ENCODE data around the gene SMDT1. TPM values are rescaled to one million over a fixed set of nuclear protein-coding genes. Genes with fewer than 3 reads are reported as not detected.
A peak's percentile ranks its signal among the peaks of the same experiment; 100 is the strongest.
"Not testable (repeated sequence)": the region's sequence is repeated elsewhere in the genome, so short reads cannot be mapped to it uniquely, and the experiment has no call there.

The SMDT1 gene
- polyA plus RNA-seq, 1 of the 3 experiments (the other 2 are of a cell fraction), result 29.8 TPM

DNA sequence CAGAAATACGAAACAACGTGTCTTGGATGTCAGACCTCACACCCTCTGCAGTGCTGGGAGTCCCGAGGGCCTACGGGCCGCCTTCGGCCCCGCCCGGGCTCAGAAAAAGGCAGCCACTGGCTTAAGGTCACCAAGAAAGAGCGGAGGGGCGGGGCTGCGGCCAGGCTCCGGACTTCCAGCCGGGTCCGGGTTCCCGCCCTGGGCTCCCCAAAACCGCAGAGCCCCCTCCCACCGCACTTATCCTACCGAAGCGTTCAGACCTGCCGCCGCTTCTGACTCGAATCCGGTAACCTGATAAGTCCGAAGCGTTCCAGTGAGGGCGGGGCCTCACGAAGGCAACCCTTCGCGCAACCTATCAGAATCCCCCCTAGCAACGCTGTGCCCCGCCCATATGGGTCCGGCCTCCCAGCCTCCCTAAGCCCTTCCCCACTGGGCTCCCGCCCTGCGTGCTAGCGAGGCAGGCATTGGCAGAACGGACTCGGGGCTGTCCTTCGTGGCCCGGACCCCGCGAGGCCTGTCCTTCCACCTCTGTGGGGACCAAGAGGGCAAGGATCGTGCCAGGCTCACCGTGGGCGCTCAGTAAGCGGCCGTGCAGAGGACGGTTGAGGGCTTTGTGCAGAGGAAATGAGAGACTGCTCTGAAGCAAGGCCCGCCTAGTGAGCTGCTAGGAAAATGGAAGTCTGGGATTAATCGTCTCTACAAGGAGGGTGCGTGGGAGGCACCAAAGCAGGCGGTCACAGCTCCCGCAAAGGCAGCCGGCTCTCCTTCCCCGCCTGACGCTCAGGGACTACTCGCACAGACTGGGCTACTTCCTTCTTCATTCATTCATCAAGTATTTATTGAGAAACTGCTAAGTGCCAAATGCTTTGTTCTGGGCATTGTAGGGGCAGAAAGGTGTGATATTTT lies 8.7 kb upstream of the SMDT1 start, which contains the start of gene NAGA:
Gene NAGA (minus strand): TSS at position 296 of the 906 bp plus-strand sequence. CDS start 515 bp downstream, outside the sequence.
- Histone ChIP-seq H3K79me2 (ENCODE audit: insufficient read depth) (no peaks in the 10 kb centered on the region), H3K4me2 (peak within 1 kb of the TSS; percentile 82), H3K27me3 (ENCODE audit: insufficient read depth) (no peaks in the 10 kb centered on the region), H3K36me3 (replicated peaks in 1 of 2; ENCODE audit: control insufficient read depth in 1 of 2, insufficient read depth in 2 of 2, low read length in 1 of 2) (no peaks in the 10 kb centered on the region), H3F3A (replicated peaks; ENCODE audit: insufficient read depth) (no peaks in the 10 kb centered on the region), H2AFZ (ENCODE audit: low read depth) (peak within 1 kb of the TSS; percentile 70), H3K9me2 (no peaks in the 10 kb centered on the region), H4K20me1 (ENCODE audit: insufficient read depth) (no peaks in the 10 kb centered on the region), H3K4me3 (ENCODE audit: low read depth in 2 of 2, low read length in 1 of 2) (peak within 1 kb of the TSS; percentile 53 to 60), H3K9ac (peak within 1 kb of the TSS; percentile 60), H3K9me3 (no peaks in the 10 kb centered on the region), H3K4me1 (ENCODE audit: control insufficient read depth in 1 of 2, insufficient read depth in 2 of 2, low read depth in 1 of 2, low read length in 1 of 2) (peaks cover 8% of the 10 kb centered on the region in 2 experiments; a peak in 2 of 4 replicates), H3K27ac (ENCODE audit: low read depth in 2 of 2, low read length in 1 of 2) (peak within 1 kb of the TSS; percentile 55 to 78)
- peak; percentile 89 for DNase-seq
- POLR2A ChIA-PET, result no interaction called here
- 0% methylated on average over 3 of the region's 56 CpGs for WGBS (ENCODE audit: low lambda C conversion rate)
- TF ChIP-seq, protein P1, sequence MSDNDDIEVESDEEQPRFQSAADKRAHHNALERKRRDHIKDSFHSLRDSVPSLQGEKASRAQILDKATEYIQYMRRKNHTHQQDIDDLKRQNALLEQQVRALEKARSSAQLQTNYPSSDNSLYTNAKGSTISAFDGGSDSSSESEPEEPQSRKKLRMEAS (IDR thresholded peaks at IDR 0.05; ENCODE audit: low read depth), result peak; percentile 61
- TF ChIP-seq POLR2AphosphoS5 (IDR thresholded peaks at IDR 0.05; ENCODE audit: low read depth, low read length) (0 out of 2 replicates have a peak, but pooled peaks have one; percentile 43), RCOR1 (IDR thresholded peaks at IDR 0.05; ENCODE audit: low read length) (no peak)
- CTCF ChIA-PET, result interaction anchor here (1.0 kb wide), 1 partner anchor 98 kb away, joined by 4 read pairs; no protein-coding TSS in a partner anchor

DNA sequence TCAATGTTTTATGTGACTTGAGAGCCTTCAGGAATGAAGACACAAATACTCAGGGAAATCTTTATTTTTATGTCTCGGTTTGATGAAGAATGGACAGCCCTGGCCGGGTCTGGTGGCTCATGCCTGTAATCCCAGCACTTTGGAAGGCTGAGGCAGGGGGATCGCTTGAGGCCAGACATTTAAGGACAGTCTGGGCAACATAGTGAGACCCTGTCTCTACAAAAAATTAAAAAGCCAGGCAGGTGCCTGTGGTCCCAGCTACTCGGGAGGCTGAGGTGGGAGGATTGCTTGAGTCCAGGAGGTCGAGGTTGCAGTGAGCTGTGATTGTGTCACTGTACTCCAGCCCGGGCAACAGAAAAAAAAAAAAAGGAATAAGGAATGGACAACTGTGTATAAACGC lies 8.0 kb upstream of the SMDT1 start:
- H3K36me3 ChIP-seq (replicated peaks in 1 of 2; ENCODE audit: control insufficient read depth in 1 of 2, insufficient read depth in 2 of 2, low read length in 1 of 2); H4K20me1 ChIP-seq (ENCODE audit: insufficient read depth); POLR2A ChIA-PET; H3K4me3 ChIP-seq (ENCODE audit: low read depth in 2 of 2, low read length in 1 of 2); H3K4me1 ChIP-seq (ENCODE audit: control insufficient read depth in 1 of 2, insufficient read depth in 2 of 2, low read depth in 1 of 2, low read length in 1 of 2); H2AFZ ChIP-seq (ENCODE audit: low read depth); H3K79me2 ChIP-seq (ENCODE audit: insufficient read depth); H3K9me2 ChIP-seq; DNase-seq; H3K9me3 ChIP-seq; H3K27me3 ChIP-seq (ENCODE audit: insufficient read depth); H3F3A ChIP-seq (replicated peaks; ENCODE audit: insufficient read depth): not testable (repeated sequence)
- peak overlapping the region; percentile 82; the same call in 1 of the 2 replicates for H3K4me2 ChIP-seq
- CTCF ChIA-PET, result interaction anchor here (1.0 kb wide), 1 partner anchor 99 kb away, joined by 4 read pairs; no protein-coding TSS in a partner anchor
- WGBS (ENCODE audit: low lambda C conversion rate), result 75% methylated on average over 4 of the region's 7 CpGs
- H3K27ac ChIP-seq (ENCODE audit: low read depth in 2 of 2, low read length in 1 of 2), result peak overlapping the region in 1 of 2 experiments; percentile 55; a peak in 1 of 4 replicates
- peak overlapping the region; percentile 60; the same call in 1 of the 2 replicates for H3K9ac ChIP-seq

DNA sequence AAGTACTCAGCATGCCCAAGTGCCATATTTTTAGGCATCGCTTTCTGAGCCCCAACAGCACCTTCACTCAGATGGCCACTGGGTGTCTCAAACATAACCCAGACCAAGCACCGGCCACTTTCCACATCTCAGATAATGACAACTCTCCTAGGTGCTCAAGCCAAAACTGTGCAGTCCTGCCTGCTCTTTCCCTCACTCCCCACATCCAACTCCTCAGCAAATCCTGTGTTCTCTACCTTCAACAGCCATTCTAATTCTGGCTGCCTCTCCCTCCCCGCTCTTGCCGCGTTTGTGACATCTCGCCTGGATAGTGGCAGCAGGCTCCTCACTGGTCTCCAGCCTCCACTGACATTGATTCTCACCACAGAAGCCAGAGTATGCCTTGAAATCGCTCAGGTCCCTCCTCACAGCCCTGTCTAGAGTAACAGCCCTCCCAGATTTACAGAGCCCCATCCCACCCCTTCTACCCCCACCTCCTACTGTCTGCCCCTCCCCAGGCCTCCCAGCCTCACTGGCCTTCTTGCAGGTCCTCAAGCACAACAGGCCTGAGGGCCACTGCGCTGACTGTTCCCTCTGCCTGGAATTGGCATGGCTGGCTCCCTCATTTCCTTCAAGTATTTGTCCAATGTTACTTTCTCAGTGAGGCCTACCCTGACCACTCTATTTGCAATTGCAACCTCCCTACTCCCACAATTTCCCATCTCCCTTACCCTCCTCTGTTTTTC lies 6.7 kb upstream of the SMDT1 start:
- Histone ChIP-seq H3K27ac (ENCODE audit: low read depth in 2 of 2, low read length in 1 of 2) (no peak overlapping the region), H3K9me2 (no peaks in the 10 kb centered on the region), H3K36me3 (replicated peaks in 1 of 2; ENCODE audit: control insufficient read depth in 1 of 2, insufficient read depth in 2 of 2, low read length in 1 of 2) (no peaks in the 10 kb centered on the region), H3F3A (replicated peaks; ENCODE audit: insufficient read depth) (no peaks in the 10 kb centered on the region), H4K20me1 (ENCODE audit: insufficient read depth) (no peaks in the 10 kb centered on the region), H3K79me2 (ENCODE audit: insufficient read depth) (no peaks in the 10 kb centered on the region), H3K9ac (no peak overlapping the region), H3K27me3 (ENCODE audit: insufficient read depth) (no peaks in the 10 kb centered on the region), H3K9me3 (no peaks in the 10 kb centered on the region), H3K4me1 (ENCODE audit: control insufficient read depth in 1 of 2, insufficient read depth in 2 of 2, low read depth in 1 of 2, low read length in 1 of 2) (peaks cover 8% of the 10 kb centered on the region in 2 experiments; a peak in 2 of 4 replicates), H3K4me2 (no peak overlapping the region), H2AFZ (ENCODE audit: low read depth) (no peak overlapping the region), H3K4me3 (ENCODE audit: low read depth in 2 of 2, low read length in 1 of 2) (no peak overlapping the region)
- CTCF ChIA-PET, result no interaction called here
- DNase-seq, result no peak
- WGBS (ENCODE audit: low lambda C conversion rate), result 72% methylated on average over 7 of the region's 8 CpGs
- POLR2A ChIA-PET, result no interaction called here
- TF ChIP-seq RFX5 (IDR thresholded peaks at IDR 0.05; ENCODE audit: low read length) (no peak), CHD2 (IDR thresholded peaks at IDR 0.05; ENCODE audit: low read length, partially characterized antibody) (no peak), MEF2A (IDR thresholded peaks at IDR 0.05; ENCODE audit: borderline replicate concordance, low read depth) (no peak), SMC3 (IDR thresholded peaks at IDR 0.05; ENCODE audit: low read depth, low read length) (no peak), FOXJ3 (CRISPR knock-in tag; IDR thresholded peaks at IDR 0.05) (no peak), POLR2AphosphoS5 (IDR thresholded peaks at IDR 0.05; ENCODE audit: low read depth, low read length) (no peak), NFIC (IDR thresholded peaks at IDR 0.05; ENCODE audit: borderline replicate concordance) (no peak), NRF1 (IDR thresholded peaks at IDR 0.05; ENCODE audit: low read depth, low read length) (no peak), RCOR1 (IDR thresholded peaks at IDR 0.05; ENCODE audit: low read length) (no peak), TEAD4 (IDR thresholded peaks at IDR 0.05; ENCODE audit: borderline replicate concordance, insufficient read depth) (no peak)
- TF ChIP-seq, protein P1 (IDR thresholded peaks at IDR 0.05; ENCODE audit: low read depth), result no peak
- TF ChIP-seq, protein P2, sequence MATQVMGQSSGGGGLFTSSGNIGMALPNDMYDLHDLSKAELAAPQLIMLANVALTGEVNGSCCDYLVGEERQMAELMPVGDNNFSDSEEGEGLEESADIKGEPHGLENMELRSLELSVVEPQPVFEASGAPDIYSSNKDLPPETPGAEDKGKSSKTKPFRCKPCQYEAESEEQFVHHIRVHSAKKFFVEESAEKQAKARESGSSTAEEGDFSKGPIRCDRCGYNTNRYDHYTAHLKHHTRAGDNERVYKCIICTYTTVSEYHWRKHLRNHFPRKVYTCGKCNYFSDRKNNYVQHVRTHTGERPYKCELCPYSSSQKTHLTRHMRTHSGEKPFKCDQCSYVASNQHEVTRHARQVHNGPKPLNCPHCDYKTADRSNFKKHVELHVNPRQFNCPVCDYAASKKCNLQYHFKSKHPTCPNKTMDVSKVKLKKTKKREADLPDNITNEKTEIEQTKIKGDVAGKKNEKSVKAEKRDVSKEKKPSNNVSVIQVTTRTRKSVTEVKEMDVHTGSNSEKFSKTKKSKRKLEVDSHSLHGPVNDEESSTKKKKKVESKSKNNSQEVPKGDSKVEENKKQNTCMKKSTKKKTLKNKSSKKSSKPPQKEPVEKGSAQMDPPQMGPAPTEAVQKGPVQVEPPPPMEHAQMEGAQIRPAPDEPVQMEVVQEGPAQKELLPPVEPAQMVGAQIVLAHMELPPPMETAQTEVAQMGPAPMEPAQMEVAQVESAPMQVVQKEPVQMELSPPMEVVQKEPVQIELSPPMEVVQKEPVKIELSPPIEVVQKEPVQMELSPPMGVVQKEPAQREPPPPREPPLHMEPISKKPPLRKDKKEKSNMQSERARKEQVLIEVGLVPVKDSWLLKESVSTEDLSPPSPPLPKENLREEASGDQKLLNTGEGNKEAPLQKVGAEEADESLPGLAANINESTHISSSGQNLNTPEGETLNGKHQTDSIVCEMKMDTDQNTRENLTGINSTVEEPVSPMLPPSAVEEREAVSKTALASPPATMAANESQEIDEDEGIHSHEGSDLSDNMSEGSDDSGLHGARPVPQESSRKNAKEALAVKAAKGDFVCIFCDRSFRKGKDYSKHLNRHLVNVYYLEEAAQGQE (IDR thresholded peaks at IDR 0.05; ENCODE audit: low read depth, low read length), result no peak

Measured in SK-N-SH (cell line).